Non-pigmented ciliary epithelial cell (primary cell): ENCODE measurements around the gene XPO6.

Source experiments
- DNase-seq: peaks from one replicate; pipeline ENCODE4 v3.0.0-alpha.2; 2010; ENCODE audit warnings: low read depth

The XPO6 gene

DNA sequence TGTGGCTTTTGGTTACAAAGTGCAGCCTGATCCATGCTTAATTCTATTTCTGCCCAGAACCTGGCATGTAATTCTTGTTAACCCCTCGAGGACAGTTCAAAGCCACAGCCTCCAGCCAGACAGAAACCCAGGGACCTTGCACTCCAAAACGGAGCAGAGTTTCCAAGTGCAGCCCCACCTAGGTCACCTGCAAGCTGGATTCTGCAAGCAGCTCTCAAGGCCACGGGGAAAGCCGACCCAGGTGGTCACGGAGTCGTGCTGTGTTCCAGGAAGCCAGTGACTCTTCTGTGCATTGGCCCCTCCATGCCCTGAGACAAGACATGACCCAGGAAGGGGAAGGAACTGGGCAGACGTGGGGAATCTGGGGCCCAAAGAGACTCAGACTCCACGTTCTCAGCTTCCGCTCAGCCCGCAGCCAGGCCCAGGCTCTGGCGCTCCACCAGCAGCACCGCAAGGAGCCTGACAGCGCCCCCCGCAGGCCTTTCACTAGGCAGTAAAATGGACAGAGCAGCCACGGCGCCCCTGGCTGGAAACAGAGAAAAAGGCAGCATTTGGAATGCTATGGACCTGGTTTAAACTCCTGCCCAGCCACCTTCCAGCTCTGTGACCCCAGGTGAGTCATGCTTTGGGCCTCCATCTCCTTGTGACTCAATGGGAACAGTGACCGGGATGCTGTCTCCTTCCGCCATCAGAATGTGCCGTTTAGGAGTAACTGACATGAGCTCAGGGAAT lies 121.0 kb downstream of the XPO6 start:
- DNase-seq, result no peak

DNA sequence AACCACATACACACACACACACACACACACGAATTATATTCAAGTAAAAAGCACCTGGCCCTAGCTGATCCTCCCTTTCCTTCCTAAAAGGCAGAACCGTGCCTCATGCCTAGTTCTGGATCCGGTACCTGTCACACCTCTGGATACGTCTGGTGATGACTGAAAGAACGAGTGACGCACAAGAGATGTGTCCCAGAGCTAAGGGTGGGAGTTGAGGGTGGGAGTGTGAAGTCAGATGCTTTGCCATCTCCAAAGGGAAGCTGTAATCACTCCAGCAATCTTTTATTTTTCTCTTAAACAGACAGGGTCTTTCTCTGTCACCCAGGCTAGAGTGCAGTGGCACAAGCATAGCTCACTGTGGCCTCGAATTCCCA lies 121.8 kb downstream of the XPO6 start:
- DNase-seq, result no peak

DNA sequence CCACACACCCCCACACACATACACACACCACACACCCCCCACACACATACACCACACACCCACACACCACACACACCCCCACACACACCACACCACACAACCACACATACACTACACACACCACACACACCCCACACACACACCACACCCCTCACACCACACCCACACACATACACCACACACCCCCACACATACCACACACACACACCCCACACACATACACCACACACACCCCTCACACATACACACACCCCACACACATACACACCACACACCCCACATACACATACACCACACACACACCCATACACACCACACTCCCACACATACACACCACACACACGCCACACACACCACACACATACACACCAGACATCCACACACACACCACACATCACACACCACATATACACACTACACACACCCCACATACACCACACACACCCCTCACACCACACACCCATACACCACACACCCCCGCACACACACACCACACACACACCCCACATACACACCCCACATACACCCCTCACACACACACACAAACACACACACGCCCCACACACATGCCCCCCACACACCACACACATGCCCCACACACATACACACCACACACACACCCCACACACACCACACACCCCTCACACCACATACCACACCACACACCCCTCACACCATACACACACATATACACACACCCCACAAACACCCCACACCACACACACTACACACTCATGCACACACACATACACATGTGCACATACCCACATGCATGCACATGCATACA lies 122.4 kb downstream of the XPO6 start:
- DNase-seq, result no peak

DNA sequence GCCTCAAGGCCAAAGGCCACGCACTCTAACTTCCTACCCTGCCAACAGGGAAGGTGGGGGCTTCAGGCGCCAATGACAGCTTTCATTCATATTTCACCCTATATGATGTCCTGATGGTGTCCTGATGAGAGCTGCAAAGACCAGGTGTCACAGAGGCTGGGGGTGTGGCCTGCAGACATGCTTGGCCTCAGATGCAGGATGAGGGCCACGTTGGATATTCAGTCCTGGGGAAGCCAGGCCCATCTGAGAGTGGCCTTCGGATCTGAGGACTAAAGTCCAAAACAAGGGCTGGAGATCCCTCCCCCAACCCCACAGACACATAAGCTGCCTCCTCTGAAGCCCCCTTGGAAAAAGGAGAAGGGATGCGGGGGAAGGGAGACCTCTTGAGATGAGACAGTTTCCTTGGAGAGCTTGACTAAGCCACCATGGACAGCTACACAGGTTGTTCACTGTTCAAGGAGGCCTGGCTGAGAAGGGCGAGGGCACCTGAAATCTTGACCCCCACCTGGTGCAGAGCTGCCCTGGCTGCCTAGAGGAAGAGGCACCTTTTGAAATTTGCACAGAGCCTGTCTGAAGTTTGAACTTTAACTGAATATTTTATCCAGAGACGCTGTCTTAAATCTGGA lies 124.0 kb downstream of the XPO6 start:
- no peak for DNase-seq

DNA sequence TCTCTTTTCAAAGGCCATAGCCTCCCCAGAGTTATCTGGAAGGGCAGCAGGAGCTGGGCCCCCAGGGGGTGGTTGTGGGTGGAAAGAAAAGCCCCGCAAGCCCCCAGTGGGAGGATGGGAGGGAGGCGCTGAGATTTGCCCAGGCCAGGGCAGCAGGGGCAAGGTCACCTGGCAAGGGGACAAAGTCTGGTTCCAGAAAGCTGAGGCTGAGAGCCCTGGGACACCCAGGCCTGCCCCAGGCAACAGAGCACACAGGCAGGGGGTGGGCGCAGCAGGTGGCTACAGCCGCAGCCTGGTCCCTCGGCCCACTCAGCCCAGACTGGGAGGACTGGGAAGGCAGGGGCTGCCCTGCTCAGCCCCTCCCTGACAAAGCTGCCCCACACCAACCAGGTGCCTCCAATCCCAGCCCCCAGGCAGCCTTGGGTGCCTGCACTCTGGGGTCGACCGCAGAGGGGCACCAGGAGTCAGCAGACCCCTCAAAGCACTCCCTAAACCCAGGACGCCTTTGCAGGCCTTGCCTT lies 124.6 kb downstream of the XPO6 start:
- no peak for DNase-seq

DNA sequence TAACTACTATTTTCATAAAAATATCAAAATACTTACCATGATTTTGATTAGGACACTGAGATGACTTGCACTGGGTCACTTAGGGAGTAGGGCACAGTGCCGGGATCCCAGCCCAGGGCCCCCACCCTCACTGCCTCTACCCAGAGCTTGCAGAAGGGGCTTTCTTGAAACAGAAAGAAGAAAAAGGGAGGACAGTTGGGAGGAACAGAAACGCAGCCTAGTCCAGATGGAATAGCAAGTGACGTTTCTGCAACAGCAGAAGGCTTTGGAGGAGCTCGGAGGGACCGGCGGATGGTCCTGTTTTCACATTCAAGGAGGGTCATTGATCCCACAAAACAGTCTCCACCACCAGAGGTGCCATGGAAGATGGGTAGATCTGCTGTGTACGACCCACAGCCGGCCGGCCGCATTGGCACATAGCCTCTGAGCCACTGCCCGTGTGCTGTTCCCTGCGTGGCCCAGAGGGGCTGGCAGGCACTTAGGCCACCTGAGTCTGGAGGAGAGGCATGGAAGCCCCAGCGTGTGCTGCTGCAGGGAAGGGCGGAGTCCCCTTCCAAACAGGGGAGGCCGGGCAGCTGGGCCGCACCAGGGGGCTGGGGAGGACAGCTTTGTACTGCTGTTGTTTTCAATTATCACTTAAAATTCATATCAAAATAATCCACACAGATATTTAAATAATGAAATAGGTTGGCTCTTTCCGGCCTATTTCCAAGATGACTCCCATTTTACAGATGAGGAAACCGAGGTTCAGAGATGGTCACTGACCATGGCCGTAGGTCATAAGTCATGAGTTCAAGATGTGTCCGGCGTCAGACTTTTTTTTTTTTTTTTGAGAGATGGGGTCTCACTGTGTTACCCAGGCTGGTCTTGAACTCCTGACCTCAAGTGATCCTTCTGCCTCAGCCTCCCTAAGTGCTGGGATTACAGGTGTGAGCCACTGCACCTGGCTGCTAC lies 125.3 kb downstream of the XPO6 start:
- no peak for DNase-seq

DNA sequence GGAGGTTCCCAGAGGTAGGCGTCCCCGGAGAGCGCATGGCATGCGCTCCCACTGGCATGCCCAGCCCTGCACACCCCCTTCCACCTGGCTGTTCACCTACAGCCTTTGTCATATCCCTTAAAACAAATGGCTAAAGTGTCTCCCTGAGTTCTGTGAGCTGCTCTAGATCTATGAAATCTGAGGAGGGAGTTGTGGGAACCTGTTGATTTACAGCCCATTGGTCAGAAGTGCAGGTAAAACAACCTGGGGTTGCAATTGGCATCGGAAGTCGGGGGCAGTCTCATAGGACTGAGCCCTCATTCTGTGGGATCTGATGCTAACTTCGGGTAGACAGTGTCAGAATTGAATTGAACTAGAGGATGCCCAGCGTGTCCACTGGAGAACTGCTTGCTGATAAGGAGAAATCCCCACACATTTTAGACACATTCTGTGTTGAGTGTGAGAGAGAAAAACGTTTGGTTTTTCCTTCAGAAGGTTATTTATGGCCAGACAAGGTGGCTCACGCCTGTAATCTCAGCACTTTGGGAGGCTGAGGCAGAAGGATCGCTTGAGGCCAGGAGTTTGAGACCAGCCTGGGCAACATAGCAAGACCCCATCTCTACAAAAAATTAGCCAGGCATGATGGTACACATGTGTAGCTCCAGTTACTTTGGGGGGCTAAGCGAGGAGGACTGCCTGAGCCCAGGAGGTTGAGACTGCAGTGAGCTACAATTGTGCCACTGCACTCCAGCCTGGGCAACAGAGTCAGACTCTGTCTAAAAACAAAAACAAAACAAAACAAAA lies 126.2 kb downstream of the XPO6 start:
- no peak for DNase-seq

DNA sequence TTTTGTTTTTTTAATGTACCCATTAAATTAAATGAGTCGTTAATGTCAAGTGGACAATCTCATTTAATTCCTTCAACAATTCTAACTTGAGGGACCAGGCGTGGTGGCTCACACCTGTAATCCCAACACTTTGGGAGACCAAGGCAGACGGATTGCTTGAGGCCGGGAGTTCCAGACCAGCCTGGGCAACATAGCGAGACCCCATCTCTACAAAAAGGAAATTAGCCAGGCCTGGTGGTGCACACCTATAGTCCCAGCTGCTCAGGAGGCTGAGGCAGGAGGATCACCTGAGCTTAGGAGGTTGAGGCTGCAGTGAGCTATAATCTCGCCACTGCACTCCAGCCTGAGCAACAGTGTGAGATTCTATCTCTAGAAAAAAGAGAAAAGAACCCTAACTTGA lies 127.6 kb downstream of the XPO6 start:
- DNase-seq, result no peak

DNA sequence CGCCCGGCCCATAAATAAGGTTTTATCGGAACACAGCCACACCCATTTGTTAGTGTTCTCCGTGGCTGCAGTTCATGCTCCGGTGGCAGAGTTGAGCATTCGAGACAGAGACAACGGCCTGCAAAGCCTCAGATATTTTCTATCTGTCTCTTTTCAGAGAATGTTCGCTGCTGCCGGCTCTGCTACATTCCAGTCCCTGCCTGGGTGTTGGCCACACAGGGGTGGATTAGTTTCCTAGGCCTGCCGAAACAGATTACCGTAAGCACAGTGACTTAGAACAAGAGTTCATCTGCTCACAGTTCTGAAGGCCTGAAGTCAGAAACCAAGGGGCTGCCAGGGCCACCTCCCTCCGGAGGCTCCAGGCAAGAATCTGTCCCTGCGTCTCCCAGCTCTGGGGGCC lies 129.1 kb downstream of the XPO6 start:
- no peak for DNase-seq

DNA sequence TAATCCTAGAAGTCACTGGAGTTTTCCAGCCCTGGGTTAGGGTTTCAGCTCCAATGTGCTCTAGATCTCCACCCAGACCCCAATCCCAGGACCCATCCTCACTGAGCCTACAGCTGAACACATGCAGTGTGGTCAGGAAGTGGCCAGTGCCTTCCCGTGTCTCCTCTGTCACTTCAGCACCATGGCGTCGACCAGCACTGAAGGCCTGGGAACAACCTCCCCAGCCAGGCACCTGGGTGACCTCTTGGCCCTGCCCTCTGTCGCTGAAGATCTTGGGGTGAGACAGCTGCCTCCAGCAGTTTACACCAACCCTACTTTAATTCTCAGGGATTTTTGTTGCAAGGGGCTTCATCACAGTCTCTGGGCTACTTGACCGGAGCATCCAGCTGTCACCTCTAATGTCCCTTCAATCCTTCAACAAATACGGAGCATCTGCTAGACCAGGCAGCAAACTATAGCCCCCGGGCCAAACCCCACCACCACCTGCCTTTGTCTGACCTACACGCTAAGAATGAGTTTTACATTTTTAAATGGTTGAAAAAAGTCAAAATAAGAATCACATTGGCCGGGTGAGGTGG lies 130.3 kb downstream of the XPO6 start:
- no peak for DNase-seq

DNA sequence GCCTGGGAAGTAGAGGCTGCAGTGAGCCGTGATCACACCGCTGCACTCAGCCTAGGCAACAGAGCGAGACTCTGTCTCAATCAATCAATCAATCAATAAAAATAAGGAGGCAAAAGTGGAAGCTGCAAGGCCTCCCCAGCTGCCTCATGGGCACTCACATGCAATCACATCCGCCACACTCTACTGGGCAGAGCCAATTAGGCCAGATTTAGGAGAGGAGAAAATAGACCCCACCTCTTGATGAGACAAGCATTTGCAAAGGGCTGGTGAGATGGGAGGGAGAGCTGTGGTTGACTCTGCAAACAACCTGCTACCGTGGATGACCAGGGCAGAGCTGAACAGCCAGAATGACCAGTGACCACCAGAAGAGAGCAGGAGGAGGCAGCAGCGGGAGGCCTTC lies 133.5 kb downstream of the XPO6 start:
- no peak for DNase-seq

DNA sequence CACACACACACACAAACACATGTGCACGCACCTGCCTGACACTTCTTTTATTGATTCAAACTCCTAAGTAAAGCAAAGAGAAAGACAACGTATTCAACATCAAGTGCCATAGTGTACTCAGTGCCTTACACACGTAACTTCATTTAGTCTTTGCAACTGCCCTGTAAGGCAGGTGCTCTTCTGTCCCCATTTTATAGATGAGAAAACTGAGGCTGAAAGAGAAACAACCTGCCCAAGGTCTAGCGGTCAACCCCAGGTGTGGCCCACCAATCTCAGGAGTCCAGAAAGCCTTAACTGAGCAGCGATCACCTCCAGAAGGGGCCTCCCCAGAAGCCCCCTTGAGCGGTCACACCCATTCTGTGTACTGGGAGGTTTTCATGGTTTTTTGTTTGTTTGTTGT lies 137.9 kb downstream of the XPO6 start:
- no peak for DNase-seq

DNA sequence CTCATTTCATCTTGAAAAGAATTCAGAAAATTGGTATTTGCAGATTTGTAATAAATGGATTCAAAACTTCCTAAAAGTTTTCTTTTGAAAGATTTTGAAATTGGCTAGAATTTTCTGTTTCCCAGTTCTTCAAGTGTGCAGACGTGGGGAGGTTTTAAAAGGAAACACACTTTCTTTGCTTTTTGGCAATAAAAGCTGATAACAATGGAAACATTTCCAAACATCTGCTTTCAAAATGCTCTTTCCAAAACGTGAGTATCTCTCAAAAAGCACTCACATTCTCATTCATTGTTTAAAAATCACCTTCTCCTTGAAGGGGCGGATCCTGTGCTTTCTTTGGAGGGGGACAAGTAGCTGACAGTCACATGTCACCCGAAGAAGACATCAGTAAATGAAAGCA lies 139.7 kb downstream of the XPO6 start:
- no peak for DNase-seq

DNA sequence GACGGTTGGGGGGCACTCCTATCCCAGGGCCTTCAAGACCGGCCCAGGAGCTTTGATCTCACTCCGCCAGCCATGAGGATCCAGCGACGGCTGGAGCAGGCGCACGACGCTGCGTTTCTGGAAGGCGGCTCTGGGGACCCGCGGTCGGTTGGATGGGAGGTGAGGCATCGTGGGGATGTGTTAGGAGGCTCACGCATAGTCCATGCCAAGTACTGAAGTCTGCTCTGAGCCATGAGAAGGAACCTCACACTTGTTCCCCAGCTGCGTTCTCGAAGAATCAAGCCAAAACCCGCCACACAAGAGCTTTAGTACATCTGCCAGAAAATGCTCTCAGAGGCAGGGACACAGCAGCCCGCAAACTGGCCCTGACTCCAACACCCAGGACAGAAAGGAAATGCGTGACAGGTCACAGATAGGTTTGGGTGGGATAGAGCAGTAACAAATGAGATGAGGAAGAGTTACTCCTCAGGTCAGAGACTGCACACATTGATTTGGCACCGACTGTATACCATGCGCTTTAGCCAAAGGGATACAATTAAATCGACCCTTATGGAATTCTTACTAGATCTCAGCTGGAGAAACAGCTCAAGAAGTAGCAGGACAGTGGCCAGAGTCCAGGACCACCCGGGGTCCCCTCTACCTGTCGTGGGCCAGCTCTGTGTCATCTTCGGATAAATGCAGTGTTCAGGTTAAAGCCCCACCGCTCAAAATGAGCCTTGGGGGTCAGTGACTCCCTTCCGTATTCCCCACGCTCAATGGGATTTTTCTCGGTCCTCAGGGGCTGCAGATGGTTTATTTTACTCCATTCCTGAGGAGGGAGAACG lies 141.6 kb downstream of the XPO6 start:
- DNase-seq, result no peak

DNA sequence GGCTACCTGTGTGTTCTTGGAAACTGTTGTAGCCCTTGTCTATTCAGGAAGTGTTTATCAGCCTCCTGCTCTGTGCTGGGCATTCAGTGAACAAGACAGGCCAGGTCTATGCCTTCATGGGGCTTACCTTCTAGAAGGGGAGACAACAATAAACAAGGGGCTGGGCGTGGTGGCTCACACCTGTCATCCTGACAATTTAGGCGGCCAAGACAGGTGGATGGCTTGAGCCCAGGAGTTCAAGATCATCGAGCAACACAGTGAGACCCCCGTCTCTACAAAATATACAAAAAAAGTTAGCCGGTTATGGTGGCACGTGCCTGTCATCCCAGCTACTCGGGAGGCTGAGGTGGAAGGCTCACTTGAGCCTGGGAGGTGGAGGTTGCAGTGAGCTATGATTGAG lies 142.8 kb downstream of the XPO6 start:
- no peak for DNase-seq

DNA sequence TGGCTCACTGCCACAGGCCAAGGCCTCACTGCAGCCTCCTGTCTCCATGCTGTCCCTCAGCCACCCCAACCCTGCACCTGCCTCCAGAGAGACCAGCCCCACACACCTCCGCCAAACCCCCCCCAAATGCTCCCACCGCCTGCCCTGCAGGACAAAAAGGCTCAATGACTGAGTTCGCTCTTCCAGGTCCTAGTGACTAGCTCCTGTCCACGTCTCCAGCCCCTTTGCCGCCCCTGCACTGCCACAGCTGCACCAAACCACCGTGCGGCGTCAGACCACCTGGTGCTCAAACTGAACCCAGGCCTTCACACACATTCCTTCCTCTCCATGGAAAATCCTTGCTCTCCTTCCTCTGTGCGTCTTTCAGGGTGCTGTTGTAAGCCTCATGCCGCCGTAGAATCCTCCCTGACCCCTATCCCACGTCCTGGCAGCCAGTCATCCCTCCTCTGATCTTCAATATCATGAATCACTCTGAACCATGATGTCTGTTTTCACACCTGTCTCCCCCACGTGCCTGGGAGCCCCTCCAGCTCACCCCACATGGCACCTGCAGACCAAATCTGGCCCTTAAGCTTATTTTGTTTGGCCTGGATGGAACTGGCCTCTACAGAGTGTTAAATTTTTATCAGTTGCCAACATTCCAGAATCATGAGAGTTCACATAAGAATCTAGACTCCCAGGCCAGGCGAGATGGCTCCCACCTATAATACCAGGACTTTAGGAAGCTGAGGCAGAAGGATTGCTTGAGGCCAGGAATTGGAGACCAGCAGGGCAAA lies 144.0 kb downstream of the XPO6 start:
- peak; percentile 31 for DNase-seq

DNA sequence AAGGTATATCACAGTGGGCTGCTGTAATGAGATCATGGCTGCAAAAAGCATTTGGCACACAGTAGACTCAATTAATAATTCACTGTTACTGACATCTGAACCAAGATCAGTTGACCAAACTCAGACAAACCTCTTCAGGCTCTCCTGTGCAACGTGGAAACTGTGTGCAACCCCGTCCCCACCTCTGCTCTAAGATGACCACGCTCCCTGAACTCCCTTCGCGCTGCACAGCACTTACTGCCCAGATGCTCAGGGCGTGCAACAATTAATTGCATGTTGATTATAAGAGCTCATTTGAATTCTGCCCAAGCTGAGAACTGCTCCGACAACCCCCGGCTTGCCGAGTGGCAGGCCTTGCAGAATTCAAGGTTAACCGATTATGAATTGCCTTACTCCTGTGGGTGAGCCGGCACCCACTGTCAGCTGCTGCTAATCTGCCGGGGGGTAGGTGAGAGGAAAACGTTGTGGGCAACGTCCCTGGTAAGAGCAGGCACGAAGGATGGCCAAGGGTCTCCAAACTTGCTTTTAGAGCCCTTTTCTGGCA lies 147.0 kb downstream of the XPO6 start:
- DNase-seq, result no peak

DNA sequence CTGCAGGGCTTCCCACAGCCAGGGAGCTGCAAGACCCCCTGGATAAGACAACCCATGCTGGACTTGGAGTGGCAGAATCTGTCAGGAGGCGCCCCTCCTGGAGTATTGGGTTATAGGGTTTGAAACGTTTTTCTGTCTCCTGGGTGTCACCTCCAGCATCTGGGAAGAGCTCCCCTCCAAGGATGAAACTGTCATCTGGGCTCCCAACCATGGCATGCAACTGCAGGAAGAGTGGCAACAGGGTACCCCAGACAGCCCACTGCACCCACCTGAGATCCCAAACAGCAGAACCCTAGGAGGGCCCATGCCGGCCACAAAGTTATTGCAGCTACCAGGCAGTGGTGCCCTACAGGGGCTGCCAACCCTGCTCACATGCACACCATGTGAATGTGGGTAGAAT lies 147.6 kb downstream of the XPO6 start:
- DNase-seq, result no peak

DNA sequence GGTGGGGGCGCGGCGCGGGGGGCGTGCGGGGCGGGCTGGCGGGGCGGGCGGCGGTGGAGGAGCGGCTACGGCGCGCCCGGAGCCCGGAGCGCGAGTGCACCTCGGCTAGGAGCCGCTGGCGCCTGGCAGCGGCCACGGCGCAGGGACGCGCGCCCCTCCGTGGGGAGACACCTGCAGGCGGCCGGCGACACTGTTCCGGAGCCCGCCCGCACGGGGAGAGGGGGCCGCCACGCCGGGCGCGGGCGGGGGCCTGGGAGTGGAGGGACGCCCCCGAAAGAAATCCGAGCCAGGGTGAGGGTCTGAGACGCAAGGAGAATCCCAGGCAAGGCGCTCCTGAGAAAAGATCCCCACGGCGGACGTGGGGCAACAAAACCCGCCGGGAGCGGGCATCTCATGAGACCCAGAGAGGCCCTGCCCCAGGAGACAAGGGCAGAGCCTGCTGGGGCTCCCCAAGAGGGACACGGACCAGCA lies 148.1 kb downstream of the XPO6 start, which contains the start of gene GSG1L:
Gene GSG1L, minus strand, starts transcription at position 124 of the 471 bp plus-strand sequence. CDS start 290 bp downstream, outside the sequence.
- no peak for DNase-seq
